ENCODE measurements around the gene VRK2.

GRCh38 chr2:58156780-58157179, 110.2 kb downstream of the VRK2 start:
- TF ChIP-seq CTCF (IDR thresholded peaks at IDR 0.05) (no peak), POLR2A (IDR thresholded peaks at IDR 0.05) (no peak)
